ENCODE data around the gene EFHC2. TPM values are rescaled to one million over a fixed set of nuclear protein-coding genes. Genes with fewer than 3 reads are reported as not detected.
"Not testable (repeated sequence)": the region's sequence is repeated elsewhere in the genome, so short reads cannot be mapped to it uniquely, and the experiment has no call there.

Gene EFHC2
- total RNA-seq, 1 donor from 2014 or later = 0.80 TPM

DNA sequence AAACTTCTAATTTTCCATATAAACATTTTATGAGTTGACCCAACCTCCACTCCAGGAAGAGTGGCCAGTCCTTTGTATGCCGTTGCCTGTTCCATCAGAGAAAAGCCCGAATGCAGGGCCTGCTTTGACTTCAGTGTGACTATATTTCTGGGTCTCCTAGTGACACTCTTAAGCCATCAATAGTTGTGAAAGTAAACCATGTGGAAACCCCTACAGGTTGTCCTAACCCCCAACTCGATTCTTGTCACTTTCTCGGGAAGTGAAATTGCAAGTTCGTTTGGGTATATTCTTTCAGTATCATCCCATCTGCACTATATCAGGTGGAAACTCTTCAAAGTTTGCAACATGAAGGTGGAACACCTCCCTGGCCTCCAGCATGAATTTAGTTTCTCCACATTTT, 52.8 kb downstream of the EFHC2 start:
- ATAC-seq = no peak

DNA sequence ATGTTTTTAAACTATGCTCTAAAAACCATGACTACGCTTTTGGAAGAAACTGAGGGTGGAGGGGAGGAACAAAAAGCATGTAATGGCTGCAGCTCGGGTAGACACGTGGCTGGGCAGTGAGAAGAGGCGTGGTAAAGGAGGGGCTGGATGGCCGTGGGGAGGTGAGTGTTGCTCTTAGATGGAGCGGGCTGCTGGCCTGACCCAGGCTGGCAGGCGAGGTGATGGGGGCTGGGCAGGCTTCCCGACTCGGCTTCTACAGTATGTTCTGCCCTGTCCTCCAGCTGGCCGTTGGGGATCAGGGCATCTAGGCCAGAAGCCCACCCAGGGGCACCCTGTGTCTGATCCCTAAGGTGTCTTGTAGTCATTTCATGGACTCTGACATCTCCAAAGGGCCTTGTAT, 60.7 kb downstream of the EFHC2 start:
- ATAC-seq = no peak

DNA sequence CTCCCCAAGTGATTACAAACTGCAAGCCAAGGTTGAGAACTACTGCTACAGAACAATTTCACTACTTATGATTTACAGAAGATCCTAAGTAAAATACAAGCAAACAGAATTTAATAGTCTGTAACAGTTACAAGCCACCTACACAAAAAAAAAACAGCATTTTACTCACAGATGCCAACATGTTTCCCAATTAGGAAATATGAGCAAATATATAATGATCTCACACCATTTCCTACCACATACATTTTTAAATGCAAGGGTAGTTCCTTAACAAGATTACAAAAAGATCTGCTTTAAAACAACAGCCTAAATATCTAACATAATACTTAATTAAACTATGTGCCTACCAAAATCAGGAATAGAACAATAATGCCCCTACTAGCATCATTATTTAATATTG, 63.4 kb downstream of the EFHC2 start:
- no peak for ATAC-seq

DNA sequence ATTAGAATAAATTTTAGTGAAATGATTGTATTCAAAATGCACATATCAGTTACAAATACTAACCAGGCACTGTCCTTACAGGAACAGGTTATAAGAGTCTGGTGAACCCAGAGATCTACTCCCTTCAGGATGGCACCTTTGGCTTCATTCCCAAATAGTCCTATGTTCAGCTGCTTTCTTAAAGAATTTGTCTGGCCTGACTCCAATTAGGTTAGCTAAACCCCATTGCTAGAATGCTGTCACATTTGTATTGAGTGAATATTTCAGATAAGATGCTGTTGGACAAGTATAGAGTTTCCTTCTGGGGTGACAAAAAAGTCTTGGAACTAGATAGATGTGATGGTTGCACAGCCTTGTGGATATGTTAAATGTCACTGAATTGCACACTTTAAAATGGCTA, 69.4 kb downstream of the EFHC2 start:
- ATAC-seq = no peak

DNA sequence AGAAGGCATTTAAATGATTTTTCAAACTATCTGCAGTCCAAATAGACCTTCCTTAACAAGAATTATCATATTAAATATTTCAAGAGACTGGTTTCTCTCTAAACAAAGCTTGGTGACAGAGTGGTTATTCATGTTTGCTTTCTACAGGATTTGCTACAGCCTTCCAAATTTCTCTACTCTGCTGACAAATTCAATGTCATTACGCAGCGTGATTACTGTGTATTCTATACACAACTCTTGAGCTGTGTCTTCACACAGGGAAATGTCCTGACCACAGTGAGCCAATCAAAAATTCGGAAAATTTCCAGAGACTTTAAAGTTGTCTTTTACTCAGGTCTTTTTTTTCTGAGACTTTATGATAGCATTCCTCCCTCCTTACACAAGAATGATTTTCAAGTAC, 75.6 kb downstream of the EFHC2 start:
- no peak for ATAC-seq

DNA sequence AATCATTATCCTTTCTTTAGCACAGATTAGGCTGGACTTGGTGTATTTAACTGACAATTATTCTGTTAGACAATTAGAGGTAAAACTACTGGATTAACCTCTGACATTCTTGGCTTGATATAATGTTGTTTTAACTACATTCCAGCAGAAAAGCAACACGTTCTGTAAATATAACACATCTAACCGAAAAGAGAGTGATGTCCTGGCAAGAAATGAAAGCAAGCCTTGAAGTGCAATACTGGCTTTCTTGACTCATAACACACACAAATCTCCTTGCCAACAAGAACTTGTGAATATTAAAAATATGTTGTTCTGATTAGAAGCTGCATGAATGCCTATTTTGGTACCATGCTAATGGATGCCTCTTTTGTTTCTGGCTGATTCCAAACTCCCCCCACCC, 76.4 kb downstream of the EFHC2 start:
- no peak for ATAC-seq

DNA sequence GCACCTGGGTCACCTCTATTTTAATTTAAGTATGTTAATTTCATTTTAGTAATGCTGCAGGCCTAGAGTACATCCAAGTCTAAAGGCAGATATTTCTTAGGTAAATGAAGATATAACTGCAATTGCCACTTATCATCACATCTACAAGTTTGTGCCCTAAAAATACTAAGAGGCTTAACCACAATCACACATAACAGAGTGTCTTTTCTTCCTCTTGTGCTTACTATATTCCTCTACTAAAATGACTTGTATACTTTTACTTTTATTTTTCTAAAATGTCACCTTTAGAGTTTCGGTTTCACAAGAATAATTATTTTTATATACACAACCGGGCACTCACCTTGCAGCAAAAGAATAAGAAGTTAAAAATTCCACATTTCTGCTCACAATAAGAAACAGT, 77.9 kb downstream of the EFHC2 start:
- no peak for ATAC-seq

DNA sequence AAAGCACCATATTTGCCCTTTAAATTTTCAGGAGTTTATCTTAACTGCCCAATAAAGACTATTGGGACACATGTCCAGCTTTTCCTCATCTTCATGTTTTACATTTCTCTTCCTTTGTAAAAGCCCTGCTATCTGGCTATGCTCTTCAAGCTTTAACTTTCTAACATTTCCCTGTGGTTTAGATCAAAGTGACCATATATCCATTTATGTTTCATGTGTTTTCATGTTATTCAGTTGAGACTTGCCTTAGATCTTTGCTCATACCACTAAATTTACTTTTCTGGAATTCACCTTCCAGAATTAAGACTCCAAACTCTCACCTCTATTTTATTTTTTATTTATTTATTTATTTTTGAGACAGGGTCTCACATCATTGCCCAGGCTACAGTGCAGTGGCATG, 78.5 kb downstream of the EFHC2 start:
- ATAC-seq = no peak

DNA sequence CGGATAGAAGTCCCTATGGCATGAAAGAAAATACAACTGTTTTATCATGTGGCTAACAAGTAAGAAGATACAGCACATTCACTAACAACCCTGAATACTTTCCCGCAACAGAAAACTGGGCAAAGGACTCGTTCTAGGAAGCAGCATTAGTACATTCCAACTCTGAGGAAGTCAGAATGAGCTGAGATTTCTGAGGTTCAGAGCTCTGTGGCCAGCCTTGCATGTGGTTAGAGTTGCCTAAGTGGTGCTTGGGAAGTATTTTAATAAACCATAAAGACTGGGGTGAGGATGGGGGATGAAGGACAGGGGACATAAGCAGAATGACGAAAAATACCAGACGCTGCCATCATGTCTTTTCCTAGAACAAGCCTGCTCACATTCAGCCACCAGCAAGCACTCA, 82.2 kb downstream of the EFHC2 start:
- ATAC-seq = no peak

DNA sequence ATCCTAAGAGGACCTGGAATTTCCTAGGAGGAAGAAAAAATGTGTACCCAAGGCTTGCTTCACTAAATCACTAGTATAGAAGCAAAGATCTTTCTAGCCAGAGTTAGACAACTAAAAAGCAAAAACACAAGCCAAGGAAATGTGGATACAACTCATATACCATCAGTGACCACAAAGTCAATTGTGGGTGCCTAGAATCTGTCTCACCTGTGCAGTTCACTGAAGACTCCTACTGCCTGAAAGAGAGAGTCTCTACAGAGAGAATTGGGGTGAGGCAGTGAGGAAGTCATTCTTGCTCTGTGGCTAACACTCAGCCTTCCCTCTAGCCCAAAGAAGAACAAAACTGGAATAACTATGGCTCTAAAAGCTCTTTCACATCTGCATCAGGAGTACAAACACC, 82.9 kb downstream of the EFHC2 start:
- no peak for ATAC-seq

DNA sequence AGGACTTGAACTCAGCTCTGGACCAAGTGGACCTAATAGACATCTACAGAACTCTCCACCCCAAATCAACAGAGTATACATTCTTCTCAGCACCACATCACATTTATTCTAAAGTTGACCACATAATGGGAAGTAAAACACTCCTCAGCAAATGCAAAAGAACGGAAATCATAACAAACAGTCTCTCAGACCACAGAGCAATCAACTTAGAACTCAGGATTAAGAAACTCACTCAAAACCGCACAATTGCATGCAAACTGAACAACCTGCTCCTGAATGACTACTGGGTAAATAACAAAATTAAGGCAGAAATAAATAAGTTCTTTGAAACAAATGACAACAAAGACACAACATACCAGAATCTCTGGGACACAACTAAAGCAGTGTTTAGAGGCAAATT, 87.7 kb downstream of the EFHC2 start:
- not testable (repeated sequence) for ATAC-seq

DNA sequence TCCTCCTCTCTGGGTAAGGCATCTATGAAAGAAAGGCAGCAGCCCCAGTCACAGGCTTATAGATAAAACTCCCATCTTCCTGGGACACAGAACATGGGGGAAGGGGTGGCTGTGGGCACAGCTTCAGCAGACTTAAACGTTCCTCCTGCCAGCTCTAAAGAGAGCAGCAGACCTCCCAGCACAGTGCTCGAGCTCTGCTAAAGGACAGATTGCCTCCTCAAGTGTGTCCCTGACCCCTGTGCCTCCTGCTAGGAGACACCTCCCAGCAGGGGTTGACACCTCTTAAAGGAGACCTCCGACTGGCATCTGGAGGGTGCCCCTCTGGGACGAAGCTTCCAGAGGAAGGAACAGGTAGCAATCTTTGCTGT, 89.9 kb downstream of the EFHC2 start:
- ATAC-seq = no peak

DNA sequence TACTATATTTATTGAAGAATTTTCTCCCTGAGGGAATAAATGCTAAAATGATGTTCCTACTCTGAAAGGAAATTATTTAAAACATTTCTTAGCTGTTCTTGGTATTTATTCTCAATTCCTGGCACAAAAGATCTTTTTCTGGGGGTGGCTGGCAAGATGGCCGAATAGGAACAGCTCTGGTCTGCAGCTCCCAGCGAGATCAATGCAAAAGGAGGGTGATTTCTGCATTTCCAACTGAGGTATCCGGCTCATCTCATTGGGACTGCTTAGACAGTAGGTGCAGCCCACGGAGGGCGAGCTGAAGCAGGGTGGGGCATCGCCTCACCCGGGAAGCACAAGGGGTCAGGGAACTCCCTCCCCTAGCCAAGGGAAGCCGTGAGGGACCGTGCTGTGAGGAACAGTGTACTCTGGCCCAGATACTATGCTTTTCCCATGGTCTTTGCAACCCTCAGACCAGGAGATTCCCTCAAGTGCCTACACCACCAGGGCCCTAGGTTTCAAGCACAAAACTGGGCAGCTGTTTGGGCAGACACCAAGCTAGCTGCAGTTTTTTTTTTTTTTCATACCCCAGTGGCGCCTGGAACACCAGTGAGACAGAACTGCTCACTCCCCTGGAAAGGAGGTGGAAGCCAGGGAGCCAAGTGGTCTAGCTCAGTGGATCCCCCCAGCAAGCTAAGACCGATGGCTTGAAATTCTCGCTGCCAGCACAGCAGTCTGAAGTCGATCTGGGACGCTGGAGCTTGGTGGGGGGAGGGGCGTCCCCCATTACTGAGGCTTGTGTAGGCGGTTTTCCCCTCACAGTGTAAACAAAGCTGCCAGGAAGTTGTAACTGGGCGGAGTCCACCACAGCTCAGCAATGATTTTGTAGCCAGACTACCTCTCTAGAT, 90.5 kb downstream of the EFHC2 start:
- ATAC-seq = not testable (repeated sequence)

DNA sequence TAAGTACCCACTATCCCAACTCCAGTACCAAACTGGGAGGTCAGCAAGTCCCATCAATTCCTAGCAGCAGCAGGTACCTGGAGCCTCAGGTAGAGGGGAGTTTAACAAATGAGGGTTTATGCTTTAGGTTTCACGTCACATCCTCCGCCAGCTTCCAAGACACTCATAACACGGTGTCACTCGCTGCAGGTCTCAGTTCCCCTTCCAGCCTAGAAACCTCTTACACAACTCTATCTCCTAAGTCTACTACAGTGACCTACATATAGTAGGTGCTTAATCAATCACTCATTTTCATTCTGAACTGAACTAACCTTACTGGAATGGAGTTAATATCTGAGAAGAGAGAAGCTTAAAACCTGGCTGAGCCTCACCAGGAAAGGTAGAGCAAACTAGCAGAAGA, 96.0 kb downstream of the EFHC2 start:
- ATAC-seq = no peak

DNA sequence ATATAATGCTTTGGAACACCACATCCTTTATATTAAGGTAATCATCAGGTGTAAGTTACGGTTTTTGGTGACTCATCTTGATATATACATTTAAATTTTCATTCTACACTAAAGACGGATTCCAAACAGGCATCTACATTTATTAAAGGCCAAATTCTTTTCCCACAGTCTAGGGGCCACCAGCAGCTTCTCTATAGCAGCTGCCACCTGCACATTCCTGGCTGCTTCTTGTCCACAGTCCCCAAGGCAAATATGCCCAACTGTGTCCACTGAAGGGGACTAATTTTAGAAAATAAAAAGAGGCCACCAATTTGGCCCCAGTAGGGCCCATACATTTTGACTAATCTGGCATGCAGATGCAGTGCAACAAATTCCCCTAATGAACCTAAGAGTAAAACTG, 96.6 kb downstream of the EFHC2 start:
- ATAC-seq = no peak

DNA sequence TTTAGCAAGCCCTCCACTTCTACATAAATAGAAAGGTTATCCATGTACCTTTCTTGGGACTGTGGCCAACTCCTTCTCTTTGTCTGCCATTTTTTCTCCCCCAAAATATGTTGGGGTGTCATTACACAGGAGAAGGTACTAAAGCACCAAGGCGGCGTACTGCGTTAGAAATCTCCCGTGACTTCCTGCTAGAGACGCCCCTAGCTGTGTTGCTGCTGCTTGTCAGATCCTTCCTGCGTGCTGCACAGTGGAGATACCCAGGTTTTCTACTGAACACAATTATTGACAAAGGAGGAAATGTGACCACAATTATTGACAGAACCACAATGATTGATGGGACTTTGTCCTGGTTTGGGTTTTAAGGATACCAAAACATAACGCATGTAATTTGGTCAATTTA, 97.7 kb downstream of the EFHC2 start:
- ATAC-seq = no peak

DNA sequence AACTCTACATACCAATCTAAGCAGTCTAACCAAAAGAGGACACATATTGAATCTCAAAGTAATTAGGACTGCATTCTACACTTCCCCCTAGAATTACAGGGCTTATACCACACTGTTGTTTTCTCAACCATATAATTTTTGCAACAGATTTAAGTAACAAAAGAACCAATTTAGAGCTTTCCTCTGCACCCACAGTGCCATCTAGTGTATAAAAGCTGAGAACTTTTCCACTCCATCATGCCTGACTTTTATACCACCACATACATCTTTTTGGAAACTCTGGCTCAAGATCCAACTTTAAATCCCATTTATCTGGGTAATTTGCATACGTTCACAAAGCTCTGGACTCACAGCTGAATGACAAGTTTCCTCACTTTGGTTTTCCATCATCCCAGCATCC, 99.5 kb downstream of the EFHC2 start:
- no peak for ATAC-seq

DNA sequence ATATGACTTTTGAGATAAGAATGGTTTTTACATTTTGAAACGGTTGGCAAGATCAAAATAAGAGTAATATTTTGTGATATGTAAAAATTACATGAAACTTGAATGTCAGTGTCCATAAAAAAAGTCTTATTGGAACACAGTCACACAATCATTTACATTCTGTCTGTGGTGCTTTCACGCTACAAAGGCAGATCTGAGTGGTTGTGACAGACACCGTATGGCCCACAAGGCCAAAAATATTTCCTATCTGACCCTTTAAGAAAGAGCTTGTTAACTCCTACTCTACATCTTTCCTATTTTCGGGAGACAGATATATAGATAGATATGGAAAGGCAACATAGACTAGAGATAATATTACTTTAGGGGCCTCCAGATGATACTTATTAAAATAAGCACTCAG, 101.9 kb downstream of the EFHC2 start:
- ATAC-seq = no peak

DNA sequence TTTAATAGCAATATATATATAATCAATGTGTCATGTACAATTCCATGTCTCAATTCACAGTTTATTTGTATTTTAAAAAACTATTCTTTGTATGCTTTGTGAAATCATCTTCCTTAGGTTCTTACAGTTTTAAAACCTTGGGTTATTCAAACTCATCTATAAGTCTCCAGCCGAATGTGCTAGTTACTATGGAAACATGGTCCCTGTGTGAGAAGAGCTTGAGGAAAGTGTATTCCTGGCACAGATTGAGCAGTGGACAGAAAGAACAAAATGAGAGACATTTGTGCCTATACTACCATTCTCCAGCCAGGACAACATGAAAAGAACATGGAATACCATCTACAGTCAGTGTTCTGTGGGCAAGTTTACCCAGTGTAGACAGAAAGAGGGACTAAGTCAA, 103.4 kb downstream of the EFHC2 start:
- ATAC-seq = no peak

DNA sequence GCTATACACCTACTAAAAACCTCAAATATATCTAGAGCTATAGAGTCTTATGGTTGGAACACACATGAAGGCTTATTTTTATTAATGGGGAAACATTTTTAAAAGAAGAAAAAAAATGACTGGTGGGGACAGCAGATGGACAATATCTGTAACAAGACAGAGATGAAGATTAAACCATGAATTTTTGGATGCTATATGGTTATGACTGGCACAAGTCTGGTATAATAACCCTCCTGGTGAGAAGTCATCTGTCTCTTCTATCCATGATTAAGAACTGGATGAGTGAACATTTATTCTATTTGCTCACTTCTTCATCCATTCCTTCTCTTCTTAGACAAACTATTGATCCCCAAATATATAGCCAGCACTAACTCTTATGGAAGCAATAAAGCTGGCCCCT, 104.4 kb downstream of the EFHC2 start:
- ATAC-seq = no peak

DNA sequence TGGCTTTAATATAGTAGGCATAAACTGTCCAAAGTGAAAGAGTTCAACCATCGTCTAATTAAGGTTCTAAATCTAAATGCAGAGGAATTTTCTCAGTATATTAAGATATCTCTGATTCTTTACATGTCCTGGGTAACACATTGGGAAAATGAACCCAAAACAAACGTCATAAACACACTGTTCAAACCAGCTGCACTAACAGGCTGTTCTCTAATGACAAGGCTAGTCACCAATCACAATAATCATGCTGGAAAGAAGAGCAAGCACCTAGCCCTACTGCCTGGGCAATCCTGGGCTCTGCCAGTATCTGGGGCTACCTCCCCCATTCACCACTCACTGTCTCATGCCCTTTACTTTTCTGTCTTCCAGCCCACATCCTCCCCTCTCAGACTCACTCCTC, 107.9 kb downstream of the EFHC2 start:
- ATAC-seq = no peak

DNA sequence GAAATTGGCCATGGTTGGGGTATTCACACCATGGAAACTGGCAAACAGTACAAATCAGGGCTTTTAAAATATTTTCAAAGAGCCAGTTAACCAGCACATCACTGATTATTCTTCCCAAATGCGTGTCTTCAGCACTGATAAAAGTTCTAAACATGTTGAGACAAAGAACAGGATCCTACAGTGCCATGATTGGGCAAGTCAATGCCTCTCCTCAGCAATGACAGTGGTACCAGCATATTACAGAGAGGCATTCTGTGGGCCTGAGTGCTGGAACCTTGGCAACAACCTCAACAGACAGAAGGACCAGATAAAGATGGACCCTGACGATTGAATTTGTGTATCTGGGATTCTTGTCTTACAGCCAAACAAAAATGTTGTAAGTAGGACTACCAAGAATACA, 108.9 kb downstream of the EFHC2 start:
- peak; percentile 53 for ATAC-seq

DNA sequence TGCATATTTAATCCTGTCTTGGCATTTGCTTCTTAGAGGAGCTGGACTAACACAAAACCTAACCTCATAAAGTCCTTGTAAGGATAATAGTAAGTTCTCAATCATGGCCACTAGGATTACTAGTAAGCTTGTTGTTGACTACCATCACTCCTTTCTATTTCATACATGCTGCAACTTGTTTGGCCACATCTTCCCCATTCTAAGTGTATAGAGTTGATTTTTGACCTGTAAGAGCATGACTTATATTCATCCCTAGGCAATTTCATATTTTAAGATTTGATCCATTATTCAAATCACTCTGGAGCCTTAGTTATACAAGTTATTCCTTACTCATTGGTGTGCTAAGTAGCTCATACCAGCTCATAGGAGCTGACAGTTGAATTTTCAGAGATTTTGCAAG, 109.4 kb downstream of the EFHC2 start:
- peak; percentile 90 for ATAC-seq

DNA sequence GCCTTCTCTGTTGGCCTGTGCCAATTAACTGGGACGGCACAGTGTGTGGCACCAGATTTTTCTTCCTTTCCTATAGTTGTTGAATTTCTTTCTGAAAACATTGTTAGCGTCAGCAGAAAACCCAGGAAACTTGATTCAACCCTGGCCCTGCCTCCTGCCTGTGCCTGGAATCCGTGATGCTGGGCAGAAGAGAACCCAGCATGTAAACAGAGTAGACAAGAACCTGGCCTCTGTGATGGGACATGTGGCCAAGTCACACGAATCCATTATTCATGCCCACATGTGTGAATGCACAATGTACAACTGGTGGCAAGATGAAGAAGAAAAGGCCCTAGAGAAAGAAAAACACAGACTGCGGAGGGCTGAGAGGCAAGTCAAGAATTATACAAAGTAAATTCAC, 111.4 kb downstream of the EFHC2 start:
- no peak for ATAC-seq

DNA sequence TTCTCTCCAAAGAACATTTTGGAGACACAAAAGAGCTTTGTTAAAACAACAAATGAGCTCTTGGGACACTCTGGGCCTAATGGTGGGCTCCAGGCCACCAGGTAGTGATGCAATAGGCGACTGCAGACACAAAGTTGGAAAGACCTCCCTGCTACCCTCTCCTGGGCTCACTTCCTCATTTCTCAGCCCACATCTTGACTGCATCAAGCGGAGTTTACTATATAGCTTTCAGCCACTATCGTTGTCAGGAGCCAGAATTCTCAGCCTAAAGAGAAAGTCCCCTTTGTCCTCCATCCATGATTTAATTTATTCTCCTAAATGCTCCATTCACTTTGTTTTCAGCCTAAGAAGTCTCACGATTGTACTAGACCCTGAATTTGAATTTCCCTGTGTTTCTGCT, 114.9 kb downstream of the EFHC2 start:
- no peak for ATAC-seq

All from esophagus mucosa (tissue), 1 donor.